K562 (cell line): ENCODE measurements around the gene CLIC1. TPM values are rescaled to one million over a fixed set of nuclear protein-coding genes. Genes with fewer than 3 reads are reported as not detected.

Source experiments
- ATF6 ChIP-seq: sonication (generic); formaldehyde crosslinking; IDR thresholded peaks from 2 replicates; pipeline ENCODE4 v1.4.0; 2020; ENCODE audit warnings: mild to moderate bottlenecking, missing genetic modification reagents
- BACH1 ChIP-seq: fragments of 200-800 bp; sonication (Bioruptor generic); IDR thresholded peaks from 2 replicates; pipeline ENCODE4 v1.6.1; 2016; ENCODE audit warnings: missing genetic modification characterization, missing compliant biosample characterization
- CBX5 ChIP-seq: IDR thresholded peaks from 2 replicates; pipeline ENCODE4 v1.6.1; 2014; ENCODE audit warnings: low read depth, borderline replicate concordance
- CCNT2 ChIP-seq: IDR thresholded peaks from 2 replicates; pipeline ENCODE4 v1.6.1; 2011; ENCODE audit warnings: borderline replicate concordance, low read depth, mild to moderate bottlenecking, moderate library complexity, mixed read lengths, low read length; ENCODE audit not compliant: insufficient read length; ENCODE audit errors: extremely low read depth
- HCFC1 ChIP-seq: IDR thresholded peaks from 2 replicates; pipeline ENCODE4 v1.6.1; 2012; ENCODE audit warnings: low read depth, low read length, improper control_type of control experiment
- HINFP ChIP-seq: fragments of 450-650 bp; conservative IDR thresholded peaks from 2 replicates; pipeline ENCODE4 v1.6.1; 2016; ENCODE audit warnings: missing genetic modification characterization, low read depth, mild to moderate bottlenecking, control low read depth, missing compliant biosample characterization
- NCOR1 ChIP-seq: fragments of 450-650 bp; IDR thresholded peaks from 2 replicates; pipeline ENCODE4 v1.6.1; 2016; ENCODE audit warnings: mild to moderate bottlenecking, moderate library complexity
- NR3C1 ChIP-seq: sonication (generic); formaldehyde crosslinking; IDR thresholded peaks from 2 replicates; pipeline ENCODE4 v1.8.1; 2022; ENCODE audit warnings: missing genetic modification reagents
- RBM22 ChIP-seq: fragments of 200-400 bp; formaldehyde crosslinking; IDR thresholded peaks from 2 replicates; pipeline ENCODE4 v1.6.1; 2018; ENCODE audit warnings: low read length, low read depth; ENCODE audit not compliant: poor library complexity, severe bottlenecking
- SAFB2 ChIP-seq: fragments of 200-400 bp; formaldehyde crosslinking; IDR thresholded peaks from 2 replicates; pipeline ENCODE4 v1.6.1; 2018; ENCODE audit warnings: borderline replicate concordance, low read length, low read depth, moderate library complexity; ENCODE audit not compliant: severe bottlenecking
- TCF7L2 ChIP-seq: fragments of 150-350 bp; IDR thresholded peaks from 2 replicates; pipeline ENCODE4 v1.6.1; 2016; ENCODE audit warnings: low read depth, mild to moderate bottlenecking, low read length, moderate library complexity
- TOE1 ChIP-seq, 2 experiments: fragments of 450-650 bp in 1 of 2; sonication (generic) in 1 of 2; formaldehyde crosslinking in 1 of 2; IDR thresholded peaks; 2 replicates each; pipeline versions ENCODE4 v1.7.1 to v1.8.0; 2016 to 2022; ENCODE audit warnings: borderline replicate concordance in 2 of 2, mild to moderate bottlenecking in 2 of 2, antibody characterized with exemption in 1 of 2, inconsistent platforms in 1 of 2, low read depth in 1 of 2, missing genetic modification reagents in 1 of 2, moderate library complexity in 1 of 2
- ZNF134 ChIP-seq: fragments of 250-450 bp; sonication (Bioruptor Pico); conservative IDR thresholded peaks from 2 replicates; pipeline ENCODE4 v1.4.0; 2020
- ZNF184 ChIP-seq: sonication (generic); formaldehyde crosslinking; IDR thresholded peaks from 2 replicates; pipeline ENCODE4 v1.5.0; 2020; ENCODE audit warnings: missing genetic modification reagents
- ZNF253 ChIP-seq: fragments of 250-450 bp; sonication (Bioruptor Pico); conservative IDR thresholded peaks from 2 replicates; pipeline ENCODE4 v1.6.1; 2021; ENCODE audit warnings: mild to moderate bottlenecking
- ZNF347 ChIP-seq: fragments of 450-650 bp; formaldehyde crosslinking; IDR thresholded peaks from 2 replicates; pipeline ENCODE4 v1.4.0; 2020; ENCODE audit warnings: low read depth, mild to moderate bottlenecking, moderate library complexity
- ZNF695 ChIP-seq: fragments of 450-650 bp; formaldehyde crosslinking; IDR thresholded peaks from 2 replicates; pipeline ENCODE4 v1.4.0; 2020; ENCODE audit warnings: mild to moderate bottlenecking, moderate library complexity
- ZNF76 ChIP-seq: fragments of 250-450 bp; sonication (Bioruptor Pico); IDR thresholded peaks from 2 replicates; pipeline ENCODE4 v1.4.0; 2020; ENCODE audit warnings: mild to moderate bottlenecking, moderate library complexity, borderline replicate concordance
- polyA plus RNA-seq, 8 experiments: library from polyadenylated mRNA; depleted of rRNA in 4 of 8; stranded (reverse) in 5 of 8; unstranded in 3 of 8; fragments of >200 nt; fragmentation: Nextera tagmentation in 2 of 8; fragmentation: Illumina TruSeq in 1 of 8; extraction: Ambion mirVana in 2 of 8; extraction: Trizol in 1 of 8; gene quantifications; 2 replicates each; pipeline versions ENCODE4 v1.2.1 to v1.2.3, GENCODE V29; 2011 to 2014; ENCODE audit warnings: inconsistent platforms in 1 of 8, missing spikeins in 1 of 8
- total RNA-seq, 7 experiments: library from RNA; depleted of rRNA in 6 of 7; stranded (reverse); fragments of >200 nt in 6 of 7; fragmentation: Illumina TruSeq in 2 of 7; extraction: Trizol in 2 of 7; gene quantifications; 2 replicates each; pipeline versions ENCODE4 v1.2.1 to v1.2.3, GENCODE V29; 2011 to 2021; ENCODE audit warnings: low replicate concordance in 1 of 7
- TF ChIP-seq, protein P1 (sequence below): fragments of 250-450 bp; sonication (Bioruptor Pico); IDR thresholded peaks from 2 replicates; pipeline ENCODE4 v1.8.0; 2021; ENCODE audit warnings: mild to moderate bottlenecking, moderate library complexity
- TF ChIP-seq, protein P2 (sequence below): sonication (generic); formaldehyde crosslinking; IDR thresholded peaks from 2 replicates; pipeline ENCODE4 v1.8.0; 2022; ENCODE audit warnings: mild to moderate bottlenecking, missing genetic modification reagents

CLIC1 gene
- total and polyA plus RNA-seq, 9 of the 15 experiments (the other 6 are each of a cell fraction or from before 2014, with no cell fraction given) = 1,267 to 2,419 (median 1,808) TPM

GRCh38 chr6:31737991-31738979 is 2.0 kb upstream of the CLIC1 start (continued):
- no peak for TF ChIP-seq RBM22
- TF ChIP-seq BACH1 (tag) = no peak
- no peak for TF ChIP-seq NCOR1
- TF ChIP-seq ZNF347 (CRISPR knock-in tag) = no peak
- no peak for TF ChIP-seq CBX5
- peak; percentile 39 for TF ChIP-seq ZNF134 (CRISPR knock-in tag)
- TF ChIP-seq ZNF253 = no peak
- TF ChIP-seq HCFC1 = 0 out of 2 replicates have a peak, but pooled peaks have one; percentile 58
- TF ChIP-seq TOE1 (IDR thresholded peaks at IDR 0.05; ENCODE audit: borderline replicate concordance) = no peak
- TF ChIP-seq TOE1 (CRISPR knock-in tag; IDR thresholded peaks at IDR 0.05; ENCODE audit: borderline replicate concordance, low read depth) = no peak
- TF ChIP-seq HINFP (tag) = no peak
- no peak; the same call in 1 of the 2 replicates for TF ChIP-seq ATF6
- no peak for TF ChIP-seq NR3C1 (CRISPR knock-in tag)
- TF ChIP-seq ZNF184 (CRISPR knock-in tag) = no peak
- TF ChIP-seq, protein P1, sequence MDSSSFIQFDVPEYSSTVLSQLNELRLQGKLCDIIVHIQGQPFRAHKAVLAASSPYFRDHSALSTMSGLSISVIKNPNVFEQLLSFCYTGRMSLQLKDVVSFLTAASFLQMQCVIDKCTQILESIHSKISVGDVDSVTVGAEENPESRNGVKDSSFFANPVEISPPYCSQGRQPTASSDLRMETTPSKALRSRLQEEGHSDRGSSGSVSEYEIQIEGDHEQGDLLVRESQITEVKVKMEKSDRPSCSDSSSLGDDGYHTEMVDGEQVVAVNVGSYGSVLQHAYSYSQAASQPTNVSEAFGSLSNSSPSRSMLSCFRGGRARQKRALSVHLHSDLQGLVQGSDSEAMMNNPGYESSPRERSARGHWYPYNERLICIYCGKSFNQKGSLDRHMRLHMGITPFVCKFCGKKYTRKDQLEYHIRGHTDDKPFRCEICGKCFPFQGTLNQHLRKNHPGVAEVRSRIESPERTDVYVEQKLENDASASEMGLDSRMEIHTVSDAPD = no peak
- no peak for TF ChIP-seq ZNF695 (CRISPR knock-in tag)
- TF ChIP-seq TCF7L2 = no peak
- TF ChIP-seq, protein P2, sequence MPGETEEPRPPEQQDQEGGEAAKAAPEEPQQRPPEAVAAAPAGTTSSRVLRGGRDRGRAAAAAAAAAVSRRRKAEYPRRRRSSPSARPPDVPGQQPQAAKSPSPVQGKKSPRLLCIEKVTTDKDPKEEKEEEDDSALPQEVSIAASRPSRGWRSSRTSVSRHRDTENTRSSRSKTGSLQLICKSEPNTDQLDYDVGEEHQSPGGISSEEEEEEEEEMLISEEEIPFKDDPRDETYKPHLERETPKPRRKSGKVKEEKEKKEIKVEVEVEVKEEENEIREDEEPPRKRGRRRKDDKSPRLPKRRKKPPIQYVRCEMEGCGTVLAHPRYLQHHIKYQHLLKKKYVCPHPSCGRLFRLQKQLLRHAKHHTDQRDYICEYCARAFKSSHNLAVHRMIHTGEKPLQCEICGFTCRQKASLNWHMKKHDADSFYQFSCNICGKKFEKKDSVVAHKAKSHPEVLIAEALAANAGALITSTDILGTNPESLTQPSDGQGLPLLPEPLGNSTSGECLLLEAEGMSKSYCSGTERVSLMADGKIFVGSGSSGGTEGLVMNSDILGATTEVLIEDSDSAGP (CRISPR knock-in tag) = peak; percentile 63; the same call in 1 of the 2 replicates
- TF ChIP-seq ZNF76 = peak; percentile 9; the same call in 1 of the 2 replicates
- no peak for TF ChIP-seq SAFB2
- TF ChIP-seq CCNT2 = no peak
